HEK293T (cell line): ENCODE results near the gene ARHGAP6.
"Not testable (repeated sequence)": the region's sequence is repeated elsewhere in the genome, so short reads cannot be mapped to it uniquely, and the experiment has no call there.

Source experiments
- CTCF ChIA-PET: fragments of 350-600 bp; formaldehyde crosslinking; extraction: SDS; loops from one replicate; lab custom pipeline; 2021; ENCODE audit warnings: antibody characterized with exemption, inconsistent platforms; lab: Yijun Ruan, JAX
- POLR2A ChIA-PET: fragments of 350-600 bp; formaldehyde crosslinking; extraction: SDS; loops from one replicate; lab custom pipeline; 2020; ENCODE audit warnings: antibody characterized with exemption, inconsistent platforms; lab: Yijun Ruan, JAX
- DNase-seq: peaks from one replicate; pipeline ENCODE4 v3.0.0; 2012; ENCODE audit warnings: mixed read lengths; ENCODE audit errors: extremely low spot score
- ARNT ChIP-seq: fragments of 450-650 bp; IDR thresholded peaks from 2 replicates; pipeline ENCODE4 v1.6.1; 2017; ENCODE audit warnings: mild to moderate bottlenecking
- BHLHE40 ChIP-seq: fragments of 450-650 bp; IDR thresholded peaks from 2 replicates; pipeline ENCODE4 v1.6.1; 2016; ENCODE audit warnings: mild to moderate bottlenecking, moderate library complexity, borderline replicate concordance
- CTBP1 ChIP-seq: fragments of 450-650 bp; IDR thresholded peaks from 2 replicates; pipeline ENCODE4 v1.6.1; 2016; ENCODE audit warnings: borderline replicate concordance
- ELF4 ChIP-seq: fragments of 450-650 bp; IDR thresholded peaks from 2 replicates; pipeline ENCODE4 v1.6.1; 2017; ENCODE audit warnings: antibody characterized with exemption
- FOXA1 ChIP-seq: fragments of 450-650 bp; IDR thresholded peaks from 2 replicates; pipeline ENCODE4 v1.6.1; 2016; ENCODE audit warnings: mild to moderate bottlenecking
- FOXK2 ChIP-seq: fragments of 450-650 bp; IDR thresholded peaks from 2 replicates; pipeline ENCODE4 v1.6.1; 2016; ENCODE audit warnings: mild to moderate bottlenecking
- FOXM1 ChIP-seq: fragments of 450-650 bp; IDR thresholded peaks from 2 replicates; pipeline ENCODE4 v1.6.1; 2017; ENCODE audit warnings: mild to moderate bottlenecking, borderline replicate concordance
- HDGF ChIP-seq: fragments of 450-650 bp; IDR thresholded peaks from 2 replicates; pipeline ENCODE4 v1.6.1; 2017; ENCODE audit warnings: antibody characterized with exemption, borderline replicate concordance
- L3MBTL2 ChIP-seq: fragments of 450-650 bp; conservative IDR thresholded peaks from 2 replicates; pipeline ENCODE4 v1.6.1; 2016; ENCODE audit warnings: mild to moderate bottlenecking
- LEF1 ChIP-seq: fragments of 450-650 bp; IDR thresholded peaks from 2 replicates; pipeline ENCODE4 v1.6.1; 2017; ENCODE audit warnings: mild to moderate bottlenecking, borderline replicate concordance
- NFRKB ChIP-seq: fragments of 450-650 bp; IDR thresholded peaks from 2 replicates; pipeline ENCODE4 v1.6.1; 2016; ENCODE audit warnings: mild to moderate bottlenecking, moderate library complexity
- SP1 ChIP-seq: fragments of 450-650 bp; IDR thresholded peaks from 2 replicates; pipeline ENCODE4 v1.6.1; 2017
- SUZ12 ChIP-seq: fragments of 450-650 bp; IDR thresholded peaks from 2 replicates; pipeline ENCODE4 v1.6.1; 2016; ENCODE audit warnings: mild to moderate bottlenecking
- TARDBP ChIP-seq: fragments of 450-650 bp; IDR thresholded peaks from 2 replicates; pipeline ENCODE4 v1.6.1; 2016
- ZNF384 ChIP-seq: fragments of 450-650 bp; IDR thresholded peaks from 2 replicates; pipeline ENCODE4 v1.6.1; 2016
- TF ChIP-seq, protein P1 (sequence below): fragments of 450-650 bp; IDR thresholded peaks from 2 replicates; pipeline ENCODE4 v1.6.1; 2016

Gene ARHGAP6

GRCh38 chrX:11619441-11619840 lies 46.3 kb downstream of the ARHGAP6 start:
- ChIA-PET CTCF (no interaction called here), POLR2A (no interaction called here)
- DNase-seq = no peak
- no peak for TF ChIP-seq FOXA1

DNA sequence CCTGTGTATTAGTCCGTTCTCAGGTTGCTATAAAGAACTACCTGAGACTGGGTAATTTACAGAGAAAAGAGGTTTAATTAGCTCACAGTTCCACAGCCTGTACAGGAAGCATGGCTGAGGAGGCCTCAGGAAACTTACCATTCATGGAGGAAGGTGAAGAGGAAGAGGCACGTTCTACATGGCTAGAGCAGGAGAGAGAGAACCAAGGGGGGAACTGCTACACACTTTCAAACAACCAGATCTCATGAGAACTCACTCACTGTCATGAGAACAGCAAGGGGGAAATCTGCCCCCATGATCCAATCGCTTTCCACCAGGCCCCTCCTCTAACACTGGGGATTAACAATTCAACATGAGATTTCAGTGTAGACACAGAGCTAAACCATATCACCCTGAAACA lies 51.5 kb downstream of the ARHGAP6 start:
- CTCF ChIA-PET, POLR2A ChIA-PET: not testable (repeated sequence)

DNA sequence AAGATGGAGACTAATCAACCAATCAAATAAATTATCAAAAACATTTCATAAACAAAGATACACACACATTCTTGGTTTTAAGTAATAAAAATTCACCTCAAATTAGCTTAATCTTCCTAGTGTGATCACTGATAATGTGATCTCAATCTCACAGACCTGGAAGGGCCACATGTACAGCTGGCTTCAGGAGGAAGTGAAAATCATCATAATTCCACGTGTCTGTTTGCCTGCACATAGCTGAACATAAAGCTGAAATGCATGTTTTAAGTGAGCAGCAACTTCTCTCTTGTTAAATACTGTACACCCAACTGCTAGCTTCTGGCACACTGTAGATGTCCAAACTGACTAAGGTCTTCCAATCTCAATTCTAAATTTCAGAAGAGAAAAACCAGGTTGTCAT lies 53.8 kb downstream of the ARHGAP6 start:
- TF ChIP-seq, protein P1, sequence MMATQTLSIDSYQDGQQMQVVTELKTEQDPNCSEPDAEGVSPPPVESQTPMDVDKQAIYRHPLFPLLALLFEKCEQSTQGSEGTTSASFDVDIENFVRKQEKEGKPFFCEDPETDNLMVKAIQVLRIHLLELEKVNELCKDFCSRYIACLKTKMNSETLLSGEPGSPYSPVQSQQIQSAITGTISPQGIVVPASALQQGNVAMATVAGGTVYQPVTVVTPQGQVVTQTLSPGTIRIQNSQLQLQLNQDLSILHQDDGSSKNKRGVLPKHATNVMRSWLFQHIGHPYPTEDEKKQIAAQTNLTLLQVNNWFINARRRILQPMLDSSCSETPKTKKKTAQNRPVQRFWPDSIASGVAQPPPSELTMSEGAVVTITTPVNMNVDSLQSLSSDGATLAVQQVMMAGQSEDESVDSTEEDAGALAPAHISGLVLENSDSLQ = no peak
- TF ChIP-seq TARDBP (no peak), ELF4 (no peak), LEF1 (no peak), SP1 (no peak), ARNT (no peak), FOXM1 (no peak), NFRKB (no peak), L3MBTL2 (no peak), HDGF (no peak), BHLHE40 (no peak), ZNF384 (no peak), FOXK2 (no peak), SUZ12 (no peak), FOXA1 (no peak)
- POLR2A ChIA-PET = no interaction called here
- CTCF ChIA-PET = no interaction called here
- no peak for DNase-seq

More for the DNA sequence above, 51.5 kb downstream of the ARHGAP6 start:
- DNase-seq = not testable (repeated sequence)

- DNase-seq = no peak
- POLR2A ChIA-PET = no interaction called here
- CTCF ChIA-PET = no interaction called here
- TF ChIP-seq, protein P1 = no peak
- TF ChIP-seq BHLHE40 = no peak
- TF ChIP-seq SP1 = no peak
- TF ChIP-seq SUZ12 = no peak
- TF ChIP-seq FOXK2 = no peak
- no peak for TF ChIP-seq FOXM1
- no peak for TF ChIP-seq TARDBP
- TF ChIP-seq HDGF = no peak
- TF ChIP-seq L3MBTL2 = no peak
- TF ChIP-seq FOXA1 = no peak
- TF ChIP-seq ZNF384 = no peak
Observed at GRCh38 chrX:11611161-11611560, 54.6 kb downstream of the ARHGAP6 start.

GRCh38 chrX:11609109-11609508 lies 56.6 kb downstream of the ARHGAP6 start:
- DNase-seq = no peak
- CTCF ChIA-PET = no interaction called here
- POLR2A ChIA-PET = no interaction called here
- TF ChIP-seq SUZ12 (no peak), CTBP1 (no peak), L3MBTL2 (no peak), FOXM1 (no peak), FOXA1 (no peak), LEF1 (no peak), TARDBP (no peak), ELF4 (no peak)
- TF ChIP-seq, protein P1 = no peak

DNA sequence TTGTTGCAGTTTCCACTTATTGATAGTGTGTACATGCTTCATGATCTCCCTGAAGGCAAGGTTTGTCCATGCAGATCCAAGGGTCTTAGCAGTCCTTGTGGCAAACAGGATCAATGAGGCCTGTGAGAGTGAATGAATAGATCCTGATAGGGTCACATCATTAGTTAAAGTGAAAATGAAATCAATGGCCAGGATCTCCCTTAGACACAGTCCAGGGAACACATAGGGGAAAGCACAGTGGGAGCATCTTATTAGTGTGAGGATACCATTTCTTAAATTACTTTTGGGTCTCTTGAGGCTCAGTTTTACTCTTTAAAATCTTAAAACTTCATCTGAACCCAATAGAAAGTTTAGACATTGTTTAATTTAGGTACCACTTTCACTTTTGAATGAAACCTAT lies 59.3 kb downstream of the ARHGAP6 start:
- CTCF ChIA-PET = no interaction called here
- POLR2A ChIA-PET = no interaction called here
- no peak for TF ChIP-seq BHLHE40
- TF ChIP-seq LEF1 = no peak
- TF ChIP-seq, protein P1 = no peak
- TF ChIP-seq CTBP1 = no peak
- TF ChIP-seq NFRKB = no peak
- no peak for TF ChIP-seq ARNT
- DNase-seq = no peak

DNA sequence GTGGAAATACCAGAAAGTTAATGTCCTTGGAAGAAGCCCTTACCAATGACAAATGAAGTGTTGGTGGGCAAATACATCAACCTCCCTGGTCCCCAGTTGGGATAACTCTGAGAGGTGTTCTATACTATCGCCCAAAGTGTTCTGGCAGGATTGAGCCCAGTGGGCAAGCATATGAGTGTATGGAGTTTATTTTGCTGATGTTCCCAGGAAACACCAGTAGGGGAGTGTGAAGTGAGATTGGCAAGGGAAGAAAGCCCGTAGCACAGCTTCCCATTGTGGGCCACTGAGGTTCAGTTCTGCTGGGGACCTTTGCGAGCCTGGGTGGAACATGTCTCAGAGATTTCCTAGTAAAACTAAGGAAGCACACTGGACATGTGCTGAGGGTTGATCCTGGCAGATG lies 65.1 kb downstream of the ARHGAP6 start:
- TF ChIP-seq NFRKB (no peak), CTBP1 (no peak), FOXM1 (no peak), ELF4 (no peak), ARNT (no peak), SP1 (no peak), FOXA1 (no peak), FOXK2 (no peak), TARDBP (no peak), L3MBTL2 (no peak), LEF1 (no peak), SUZ12 (no peak), HDGF (no peak)
- TF ChIP-seq, protein P1 = no peak
- DNase-seq = no peak
- ChIA-PET POLR2A (no interaction called here), CTCF (no interaction called here)
